Ishikawa (cell line): ENCODE results near the gene ALPL.

Experiments used
- CEBPB ChIP-seq: IDR thresholded peaks from 2 replicates; pipeline ENCODE4 v1.6.1; 2012
- CREB1 ChIP-seq: IDR thresholded peaks from 2 replicates; pipeline ENCODE4 v1.6.1; 2012; ENCODE audit warnings: low read depth
- EGR1 ChIP-seq: IDR thresholded peaks from 2 replicates; pipeline ENCODE4 v1.6.1; 2012
- EP300 ChIP-seq: IDR thresholded peaks from 2 replicates; pipeline ENCODE4 v1.6.1; 2012; ENCODE audit warnings: borderline replicate concordance
- FOXM1 ChIP-seq: IDR thresholded peaks from 2 replicates; pipeline ENCODE4 v1.6.1; 2012; ENCODE audit warnings: low read depth, borderline replicate concordance
- NFIC ChIP-seq: IDR thresholded peaks from 2 replicates; pipeline ENCODE4 v1.6.1; 2012
- RAD21 ChIP-seq: IDR thresholded peaks from 2 replicates; pipeline ENCODE4 v1.6.1; 2012; ENCODE audit warnings: low read depth
- TAF1 ChIP-seq: IDR thresholded peaks from 2 replicates; pipeline ENCODE4 v1.6.1; 2012; ENCODE audit warnings: low read depth, mild to moderate bottlenecking
- TCF12 ChIP-seq: IDR thresholded peaks from 2 replicates; pipeline ENCODE4 v1.6.1; 2012; ENCODE audit warnings: low read depth
- TEAD4 ChIP-seq: IDR thresholded peaks from 2 replicates; pipeline ENCODE4 v1.6.1; 2012
- YY1 ChIP-seq: IDR thresholded peaks from 2 replicates; pipeline ENCODE4 v1.6.1; 2012; ENCODE audit warnings: low read depth
- ZBTB7A ChIP-seq: IDR thresholded peaks from 2 replicates; pipeline ENCODE4 v1.6.1; 2012; ENCODE audit warnings: low read depth
- TF ChIP-seq, protein P1 (sequence below): IDR thresholded peaks from 2 replicates; pipeline ENCODE4 v1.6.1; 2012; ENCODE audit warnings: low read depth, mild to moderate bottlenecking
- TF ChIP-seq, protein P2 (sequence below): IDR thresholded peaks from 2 replicates; pipeline ENCODE4 v1.6.1; 2012
- TF ChIP-seq, protein P3 (sequence below): IDR thresholded peaks from 2 replicates; pipeline ENCODE4 v1.6.1; 2012

Gene ALPL

DNA sequence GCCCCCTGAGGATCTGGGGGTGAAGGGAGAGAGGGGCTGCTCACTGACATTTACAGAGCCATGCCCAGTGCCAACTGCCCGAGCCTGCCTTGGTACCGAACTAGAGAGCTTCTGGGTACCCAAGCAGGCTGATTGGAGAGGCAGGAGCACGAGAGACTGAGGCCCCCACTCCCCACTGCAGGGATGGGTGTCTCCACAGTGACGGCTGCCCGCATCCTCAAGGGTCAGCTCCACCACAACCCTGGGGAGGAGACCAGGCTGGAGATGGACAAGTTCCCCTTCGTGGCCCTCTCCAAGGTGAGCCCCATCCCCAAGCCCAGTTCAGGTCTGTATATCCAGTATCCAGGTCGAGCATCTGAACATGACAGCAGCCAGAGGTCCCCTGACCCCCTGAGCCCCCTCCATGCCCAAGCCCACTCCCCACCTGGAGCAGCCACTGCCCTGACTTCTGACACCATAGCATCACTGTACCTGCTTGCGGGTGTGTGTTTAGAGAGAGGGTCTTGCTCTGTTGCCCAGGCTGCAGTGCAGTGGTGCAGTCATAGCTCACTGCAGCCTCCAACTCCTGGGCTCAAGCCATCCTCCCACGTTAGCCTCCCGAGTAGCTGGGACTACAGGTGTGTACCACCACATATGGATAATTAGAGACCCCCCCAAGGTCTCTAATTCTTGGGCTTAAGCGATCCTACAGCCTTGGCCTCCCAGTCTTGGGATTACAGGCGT, 51.9 kb downstream of the ALPL start:
- TF ChIP-seq TEAD4 (no peak), TCF12 (no peak), YY1 (no peak), ZBTB7A (no peak), CEBPB (no peak), TAF1 (no peak), NFIC (no peak), CREB1 (no peak), FOXM1 (no peak), RAD21 (no peak)
- TF ChIP-seq, protein P1, sequence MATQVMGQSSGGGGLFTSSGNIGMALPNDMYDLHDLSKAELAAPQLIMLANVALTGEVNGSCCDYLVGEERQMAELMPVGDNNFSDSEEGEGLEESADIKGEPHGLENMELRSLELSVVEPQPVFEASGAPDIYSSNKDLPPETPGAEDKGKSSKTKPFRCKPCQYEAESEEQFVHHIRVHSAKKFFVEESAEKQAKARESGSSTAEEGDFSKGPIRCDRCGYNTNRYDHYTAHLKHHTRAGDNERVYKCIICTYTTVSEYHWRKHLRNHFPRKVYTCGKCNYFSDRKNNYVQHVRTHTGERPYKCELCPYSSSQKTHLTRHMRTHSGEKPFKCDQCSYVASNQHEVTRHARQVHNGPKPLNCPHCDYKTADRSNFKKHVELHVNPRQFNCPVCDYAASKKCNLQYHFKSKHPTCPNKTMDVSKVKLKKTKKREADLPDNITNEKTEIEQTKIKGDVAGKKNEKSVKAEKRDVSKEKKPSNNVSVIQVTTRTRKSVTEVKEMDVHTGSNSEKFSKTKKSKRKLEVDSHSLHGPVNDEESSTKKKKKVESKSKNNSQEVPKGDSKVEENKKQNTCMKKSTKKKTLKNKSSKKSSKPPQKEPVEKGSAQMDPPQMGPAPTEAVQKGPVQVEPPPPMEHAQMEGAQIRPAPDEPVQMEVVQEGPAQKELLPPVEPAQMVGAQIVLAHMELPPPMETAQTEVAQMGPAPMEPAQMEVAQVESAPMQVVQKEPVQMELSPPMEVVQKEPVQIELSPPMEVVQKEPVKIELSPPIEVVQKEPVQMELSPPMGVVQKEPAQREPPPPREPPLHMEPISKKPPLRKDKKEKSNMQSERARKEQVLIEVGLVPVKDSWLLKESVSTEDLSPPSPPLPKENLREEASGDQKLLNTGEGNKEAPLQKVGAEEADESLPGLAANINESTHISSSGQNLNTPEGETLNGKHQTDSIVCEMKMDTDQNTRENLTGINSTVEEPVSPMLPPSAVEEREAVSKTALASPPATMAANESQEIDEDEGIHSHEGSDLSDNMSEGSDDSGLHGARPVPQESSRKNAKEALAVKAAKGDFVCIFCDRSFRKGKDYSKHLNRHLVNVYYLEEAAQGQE = no peak
- TF ChIP-seq, protein P2, sequence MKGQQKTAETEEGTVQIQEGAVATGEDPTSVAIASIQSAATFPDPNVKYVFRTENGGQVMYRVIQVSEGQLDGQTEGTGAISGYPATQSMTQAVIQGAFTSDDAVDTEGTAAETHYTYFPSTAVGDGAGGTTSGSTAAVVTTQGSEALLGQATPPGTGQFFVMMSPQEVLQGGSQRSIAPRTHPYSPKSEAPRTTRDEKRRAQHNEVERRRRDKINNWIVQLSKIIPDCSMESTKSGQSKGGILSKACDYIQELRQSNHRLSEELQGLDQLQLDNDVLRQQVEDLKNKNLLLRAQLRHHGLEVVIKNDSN = no peak
- TF ChIP-seq, protein P3, sequence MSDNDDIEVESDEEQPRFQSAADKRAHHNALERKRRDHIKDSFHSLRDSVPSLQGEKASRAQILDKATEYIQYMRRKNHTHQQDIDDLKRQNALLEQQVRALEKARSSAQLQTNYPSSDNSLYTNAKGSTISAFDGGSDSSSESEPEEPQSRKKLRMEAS = no peak

DNA sequence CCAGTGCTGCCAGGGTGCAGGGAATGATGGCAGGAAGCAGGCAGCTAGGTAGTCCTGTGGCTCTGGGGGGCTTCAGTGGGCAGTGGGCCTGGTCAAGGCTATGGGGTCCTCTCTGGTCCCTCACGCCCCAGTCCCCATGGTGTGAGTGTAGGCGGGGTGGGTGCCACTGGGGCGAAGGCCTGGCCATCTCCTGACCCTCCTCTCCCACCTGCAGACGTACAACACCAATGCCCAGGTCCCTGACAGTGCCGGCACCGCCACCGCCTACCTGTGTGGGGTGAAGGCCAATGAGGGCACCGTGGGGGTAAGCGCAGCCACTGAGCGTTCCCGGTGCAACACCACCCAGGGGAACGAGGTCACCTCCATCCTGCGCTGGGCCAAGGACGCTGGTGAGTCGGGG, 53.7 kb downstream of the ALPL start:
- TF ChIP-seq, protein P3 = no peak
- TF ChIP-seq, protein P1 = no peak
- TF ChIP-seq TAF1 (no peak), CREB1 (no peak), EP300 (no peak), RAD21 (no peak), FOXM1 (no peak), ZBTB7A (no peak), TEAD4 (no peak), YY1 (no peak), TCF12 (no peak)

DNA sequence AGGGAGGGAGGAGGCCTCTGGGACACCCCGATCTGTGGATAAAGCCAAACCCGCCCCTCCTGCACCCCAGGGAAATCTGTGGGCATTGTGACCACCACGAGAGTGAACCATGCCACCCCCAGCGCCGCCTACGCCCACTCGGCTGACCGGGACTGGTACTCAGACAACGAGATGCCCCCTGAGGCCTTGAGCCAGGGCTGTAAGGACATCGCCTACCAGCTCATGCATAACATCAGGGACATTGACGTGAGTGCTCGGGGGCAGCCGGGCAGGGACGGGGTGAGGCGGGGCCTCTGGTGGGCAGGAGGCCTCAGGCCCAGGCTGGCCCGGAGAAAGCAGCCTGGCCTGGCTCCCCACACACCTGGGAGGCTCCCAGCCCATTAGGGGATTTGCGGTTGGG, 54.7 kb downstream of the ALPL start:
- TF ChIP-seq FOXM1 (no peak), TEAD4 (no peak)

DNA sequence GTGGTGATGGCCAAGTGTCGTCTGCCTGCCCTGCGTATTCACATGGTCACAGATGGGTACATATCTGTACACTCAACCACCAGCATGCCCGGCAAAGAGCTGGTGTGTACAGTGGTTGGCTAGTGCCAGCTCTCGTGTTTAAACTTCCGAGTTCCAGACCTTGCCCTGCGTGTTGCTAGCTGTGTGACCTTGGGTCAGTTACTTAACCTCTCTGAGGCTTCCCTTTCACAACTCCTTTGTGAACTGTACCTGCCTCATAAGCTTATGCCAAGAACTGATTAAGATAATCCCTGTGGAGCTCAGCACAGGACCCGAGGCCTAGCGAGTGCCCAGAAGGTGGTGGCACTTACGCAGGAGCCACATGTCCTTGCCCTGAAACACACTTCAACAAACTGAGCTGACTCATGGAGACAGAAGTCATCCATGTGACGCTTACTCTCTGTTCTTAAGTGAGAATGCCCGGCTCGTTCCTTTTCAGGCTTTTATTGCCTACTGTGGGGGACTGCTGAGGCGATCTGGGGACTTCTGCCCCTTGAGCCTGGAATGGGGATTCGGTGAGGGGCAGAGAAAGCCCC, 55.4 kb downstream of the ALPL start:
- TF ChIP-seq TEAD4 (no peak), CREB1 (no peak), FOXM1 (no peak), TCF12 (no peak), TAF1 (no peak), EGR1 (no peak), YY1 (no peak)
- TF ChIP-seq, protein P2 = no peak
- TF ChIP-seq, protein P1 = no peak

DNA sequence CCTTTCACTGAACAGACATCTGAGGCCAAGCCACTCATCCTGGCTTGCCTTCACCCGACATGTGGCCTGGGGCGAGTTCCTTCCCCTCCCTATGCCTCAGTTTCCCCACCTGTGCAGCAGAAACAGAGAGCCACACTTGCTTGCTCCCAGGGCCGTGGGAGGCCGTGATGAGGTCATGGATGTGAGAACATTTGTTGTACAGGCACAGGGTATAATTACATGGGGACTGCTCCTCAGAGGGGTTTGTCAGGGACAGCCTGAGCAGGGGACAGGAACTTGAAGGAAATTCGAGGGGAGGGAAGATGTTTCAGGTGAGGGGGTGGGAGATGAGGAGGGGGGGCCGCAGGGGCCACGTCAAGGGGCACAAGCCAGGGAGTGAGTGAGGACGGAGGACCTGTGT, 56.1 kb downstream of the ALPL start:
- TF ChIP-seq EP300 (no peak), YY1 (no peak), FOXM1 (no peak), EGR1 (no peak), TEAD4 (no peak), RAD21 (no peak), TCF12 (no peak), TAF1 (no peak), CREB1 (no peak), NFIC (no peak), ZBTB7A (no peak), CEBPB (no peak)
- TF ChIP-seq, protein P3 = no peak
- TF ChIP-seq, protein P2 = no peak
- TF ChIP-seq, protein P1 = no peak
